Spleen (tissue), 11 donors: ENCODE results near the gene MMP25. TPM values are rescaled to one million over a fixed set of nuclear protein-coding genes. Genes with fewer than 3 reads are reported as not detected.
A peak's percentile ranks its signal among the peaks of the same experiment; 100 is the strongest.
"Not testable (repeated sequence)": the region's sequence is repeated elsewhere in the genome, so short reads cannot be mapped to it uniquely, and the experiment has no call there.

Source experiments
- DNase-seq: peaks from one replicate; pipeline ENCODE4 v3.0.0-alpha.2; 2020
- H3K27ac ChIP-seq, 8 donors: fragments of 200-600 bp; sonication (generic) in 7 of 8; 1 replicate in 4 of 8; 2 replicates in 4 of 8; pipeline versions ENCODE4 v1.5.0 to v1.8.0; 2016 to 2021; ENCODE audit warnings: inconsistent platforms in 4 of 8, mild to moderate bottlenecking in 4 of 8, moderate library complexity in 1 of 8
- H3K27me3 ChIP-seq, 7 donors: fragments of 200-600 bp; sonication (generic) in 6 of 7; replicated peaks in 1 of 7; 1 replicate in 4 of 7; 2 replicates in 3 of 7; pipeline versions ENCODE4 v1.5.0 to v1.8.0; 2016 to 2021; ENCODE audit warnings: inconsistent platforms in 3 of 7, mild to moderate bottlenecking in 1 of 7
- H3K36me3 ChIP-seq, 6 donors: fragments of 200-600 bp; sonication (generic) in 5 of 6; 1 replicate in 4 of 6; 2 replicates in 2 of 6; pipeline versions ENCODE4 v1.5.0 to v1.8.0; 2016 to 2021; ENCODE audit warnings: inconsistent platforms in 2 of 6
- H3K4me1 ChIP-seq, 6 donors: fragments of 200-600 bp; sonication (generic) in 5 of 6; 1 replicate in 3 of 6; 2 replicates in 3 of 6; pipeline versions ENCODE4 v1.5.0 to v1.8.0; 2016 to 2021; ENCODE audit warnings: inconsistent platforms in 3 of 6
- H3K4me3 ChIP-seq, 8 donors: fragments of 200-600 bp; sonication (generic) in 7 of 8; 1 replicate in 4 of 8; 2 replicates in 4 of 8; pipeline versions ENCODE4 v1.5.0 to v1.8.0; 2016 to 2021; ENCODE audit warnings: inconsistent platforms in 4 of 8, mild to moderate bottlenecking in 4 of 8, moderate library complexity in 2 of 8
- H3K9me3 ChIP-seq, 8 donors: fragments of 200-600 bp; sonication (generic) in 7 of 8; 1 replicate in 4 of 8; 2 replicates in 4 of 8; pipeline versions ENCODE4 v1.5.0 to v1.8.0; 2016 to 2021; ENCODE audit warnings: inconsistent platforms in 4 of 8
- POLR2A ChIP-seq, 3 donors: fragments of 450-650 bp; IDR thresholded peaks; one replicate each; pipeline ENCODE4 v1.5.1; 2017; ENCODE audit warnings: antibody characterized with exemption in 3 of 3, mild to moderate bottlenecking in 1 of 3
- POLR2AphosphoS5 ChIP-seq, 3 donors: sonication (generic); formaldehyde crosslinking; IDR thresholded peaks; one replicate each; pipeline ENCODE4 v1.5.1; 2017; ENCODE audit warnings: antibody characterized with exemption in 3 of 3
- WGBS, 5 donors: extraction: QIAGEN DNeasy Blood & Tissue Kit in 3 of 5; methylation state at CpG; one replicate each; pipeline versions ENCODE4 v1.1.5 to v1.1.7; 2013 to 2018; 5-methylcytosine and 5-hydroxymethylcytosine counted together
- intact Hi-C: fragments of 100-400 bp; cut with DNase I; formaldehyde crosslinking; loops from one replicate; pipeline ENCODE4 v1.15.0; 2023; ENCODE audit warnings: low total_unique reads
- polyA plus RNA-seq, 3 donors: library from polyadenylated mRNA; stranded (reverse); fragments of 200-250 nt; gene quantifications; one replicate each; pipeline ENCODE4 v1.2.1, GENCODE V29; 2013
- total RNA-seq, 7 donors: library from RNA; depleted of rRNA in 3 of 7; stranded (reverse); fragments of >200 nt in 3 of 7; fragmentation: NEBNext Ultra II Directional in 4 of 7; extraction: Animal tissue kit (Norgen Biotek cat#: 25700) in 4 of 7; gene quantifications; one replicate each; pipeline versions ENCODE4 v1.1.0 to v1.2.1, GENCODE V29; 2016 to 2021
- TF ChIP-seq, protein P1 (sequence below), 11 experiments: fragments of 200-600 bp in 7 of 11; fragments of 450-650 bp in 4 of 11; sonication (generic) in 4 of 11; IDR thresholded peaks in 8 of 11; conservative IDR thresholded peaks in 3 of 11; 1 replicate in 7 of 11; 2 replicates in 4 of 11; pipeline versions ENCODE4 v1.4.0 to v1.8.0; 2016 to 2021; ENCODE audit warnings: antibody characterized with exemption in 11 of 11, inconsistent platforms in 4 of 11, mild to moderate bottlenecking in 1 of 11
- donor health status: healthy with polysubstance abuse.
- donor health status: DM: no; HTN: no; CAD: no; lungs with moderate emphysema.
- donor health status: DM: no; HTN: no; CAD: no.
- donor health status: Bipolar disorder and iron deficiency.
- donor health status: healthy.
- donor health status: DM: no; HTN: no; CAD: no.
- donor health status: DM: yes; HTN: yes; CAD: no.

Gene MMP25
- total and polyA plus RNA-seq, 10 donors = 2.7 to 282 (median 65.6) TPM

DNA sequence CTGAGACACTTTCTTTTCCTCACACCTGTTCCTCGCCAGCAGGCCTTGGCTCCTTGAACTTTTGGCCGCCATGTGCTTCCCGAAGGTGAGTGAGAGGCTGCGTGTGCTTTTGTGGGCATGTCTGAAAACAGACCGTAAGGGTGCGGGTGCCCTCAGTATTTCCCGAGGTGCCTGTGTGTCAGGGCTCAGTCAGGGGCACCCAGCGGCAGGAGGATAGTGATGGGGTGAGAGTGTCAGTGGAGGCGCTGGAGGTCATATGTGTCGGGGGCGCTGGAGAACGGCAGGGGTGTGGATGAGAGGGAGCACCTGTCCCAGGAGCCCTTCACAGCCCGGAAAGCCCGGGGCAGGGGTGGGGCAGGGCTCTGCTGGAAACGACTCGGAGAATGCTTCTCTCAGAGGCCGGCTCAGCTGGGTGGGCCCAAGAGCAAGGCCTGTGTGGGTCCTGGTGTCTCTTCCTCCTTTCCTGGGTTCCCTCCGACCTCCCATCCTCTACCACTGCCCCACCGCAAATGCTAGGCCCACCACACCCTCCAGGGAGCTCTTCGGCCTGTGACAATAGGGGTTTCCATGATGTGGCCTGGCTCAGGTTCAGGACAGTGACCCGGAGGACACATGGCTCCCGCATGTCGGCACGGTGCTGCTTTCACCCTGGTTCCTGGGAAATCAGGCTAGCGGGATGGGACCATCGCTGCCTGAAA is 19.5 kb downstream of the MMP25 start:
- peak overlapping the region; percentile 41 to 79 (median 58) for H3K4me3 ChIP-seq
- H3K27ac ChIP-seq = peak overlapping the region; percentile 79 to 87 (median 84)
- DNase-seq = peak; percentile 76
- H3K4me1 ChIP-seq = peaks cover 6 to 87% (median 38%) of the 10 kb centered on the region in 6 donors
- TF ChIP-seq POLR2AphosphoS5 (IDR thresholded peaks at IDR 0.05) (no peak), POLR2A (IDR thresholded peaks at IDR 0.05) (no peak)
- TF ChIP-seq, protein P1, sequence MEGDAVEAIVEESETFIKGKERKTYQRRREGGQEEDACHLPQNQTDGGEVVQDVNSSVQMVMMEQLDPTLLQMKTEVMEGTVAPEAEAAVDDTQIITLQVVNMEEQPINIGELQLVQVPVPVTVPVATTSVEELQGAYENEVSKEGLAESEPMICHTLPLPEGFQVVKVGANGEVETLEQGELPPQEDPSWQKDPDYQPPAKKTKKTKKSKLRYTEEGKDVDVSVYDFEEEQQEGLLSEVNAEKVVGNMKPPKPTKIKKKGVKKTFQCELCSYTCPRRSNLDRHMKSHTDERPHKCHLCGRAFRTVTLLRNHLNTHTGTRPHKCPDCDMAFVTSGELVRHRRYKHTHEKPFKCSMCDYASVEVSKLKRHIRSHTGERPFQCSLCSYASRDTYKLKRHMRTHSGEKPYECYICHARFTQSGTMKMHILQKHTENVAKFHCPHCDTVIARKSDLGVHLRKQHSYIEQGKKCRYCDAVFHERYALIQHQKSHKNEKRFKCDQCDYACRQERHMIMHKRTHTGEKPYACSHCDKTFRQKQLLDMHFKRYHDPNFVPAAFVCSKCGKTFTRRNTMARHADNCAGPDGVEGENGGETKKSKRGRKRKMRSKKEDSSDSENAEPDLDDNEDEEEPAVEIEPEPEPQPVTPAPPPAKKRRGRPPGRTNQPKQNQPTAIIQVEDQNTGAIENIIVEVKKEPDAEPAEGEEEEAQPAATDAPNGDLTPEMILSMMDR (IDR thresholded peaks at IDR 0.05 in 8 of 11, conservative IDR thresholded peaks at IDR 0.05 in 3 of 11) = no peak
- WGBS, 5 donors = 46 to 74% (median 59%) methylated on average over 25 to 26 of the region's 26 CpGs
- intact Hi-C loops = no loop called here
- peaks cover 0 to 30% (median 2%) of the 10 kb centered on the region in 6 donors for H3K36me3 ChIP-seq
- H3K9me3 ChIP-seq = no peaks in the 10 kb centered on the region
- no peaks in the 10 kb centered on the region for H3K27me3 ChIP-seq

DNA sequence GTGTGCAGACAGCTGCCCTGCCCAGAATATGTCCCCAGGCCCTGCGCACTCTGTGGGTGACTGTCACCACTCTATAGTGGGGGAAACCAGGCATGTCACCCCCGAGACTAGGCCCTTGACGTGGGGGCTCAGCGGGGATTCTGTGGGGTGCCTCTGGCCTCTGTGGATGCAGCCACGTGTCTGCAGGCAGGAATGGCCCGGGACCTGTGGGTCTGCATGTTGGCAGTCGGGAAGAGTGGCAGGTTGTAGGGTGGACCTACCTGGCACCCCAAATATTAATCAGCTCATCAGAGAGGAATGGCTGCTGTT is 20.0 kb downstream of the MMP25 start:
- DNase-seq = peak; percentile 69
- no peaks in the 10 kb centered on the region for H3K27me3 ChIP-seq
- no peak for TF ChIP-seq POLR2AphosphoS5 (IDR thresholded peaks at IDR 0.05)
- TF ChIP-seq POLR2A (IDR thresholded peaks at IDR 0.05) = no peak
- TF ChIP-seq, protein P1 (IDR thresholded peaks at IDR 0.05 in 8 of 11, conservative IDR thresholded peaks at IDR 0.05 in 3 of 11) = no peak
- H3K4me1 ChIP-seq = peaks cover 6 to 87% (median 40%) of the 10 kb centered on the region in 6 donors
- H3K27ac ChIP-seq = peak overlapping the region; percentile 79 to 87 (median 84)
- peaks cover 0 to 30% (median 2%) of the 10 kb centered on the region in 6 donors for H3K36me3 ChIP-seq
- WGBS, 5 donors = 28 to 73% (median 68%) methylated on average over 6 to 7 of the region's 7 CpGs
- H3K4me3 ChIP-seq = peak overlapping the region; percentile 41 to 79 (median 58)
- H3K9me3 ChIP-seq = no peaks in the 10 kb centered on the region
- intact Hi-C loops = no loop called here

DNA sequence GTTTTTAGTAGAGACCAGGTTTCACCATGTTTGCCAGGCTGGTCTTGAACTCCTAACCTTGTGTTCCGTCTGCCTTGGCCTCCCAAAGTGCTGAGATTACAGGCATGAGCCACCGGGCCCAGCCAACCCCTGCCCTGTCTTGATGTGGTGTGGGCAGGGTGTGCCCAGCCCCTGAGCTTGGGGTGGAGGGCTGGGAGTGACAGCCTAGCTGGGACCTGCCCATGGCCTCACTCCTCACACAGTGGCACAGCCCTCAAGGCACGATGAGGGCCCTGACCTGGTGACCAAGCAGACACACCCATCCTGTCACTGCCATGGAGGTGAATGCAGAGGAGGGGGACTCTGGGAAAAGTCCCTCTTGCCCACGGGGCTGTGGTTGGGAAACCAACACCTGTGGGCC is 22.1 kb downstream of the MMP25 start:
- peak; percentile 78 for DNase-seq
- Histone ChIP-seq H3K36me3 (peaks cover 0 to 30% (median 2%) of the 10 kb centered on the region in 6 donors), H3K4me3 (peak overlapping the region in 6 of 8 donors; percentile 41 to 79 (median 58)), H3K9me3 (no peaks in the 10 kb centered on the region), H3K27me3 (no peaks in the 10 kb centered on the region), H3K4me1 (peaks cover 6 to 85% (median 37%) of the 10 kb centered on the region in 6 donors), H3K27ac (peak overlapping the region; percentile 14 to 87 (median 75))
- TF ChIP-seq, protein P1 (IDR thresholded peaks at IDR 0.05 in 8 of 11, conservative IDR thresholded peaks at IDR 0.05 in 3 of 11) = no peak
- TF ChIP-seq POLR2AphosphoS5 (IDR thresholded peaks at IDR 0.05) = peak; percentile 18 to 65 (median 60)
- intact Hi-C loops = no loop called here
- 57 to 70% (median 59%) methylated on average over 4 of the region's 4 CpGs for WGBS, 5 donors

DNA sequence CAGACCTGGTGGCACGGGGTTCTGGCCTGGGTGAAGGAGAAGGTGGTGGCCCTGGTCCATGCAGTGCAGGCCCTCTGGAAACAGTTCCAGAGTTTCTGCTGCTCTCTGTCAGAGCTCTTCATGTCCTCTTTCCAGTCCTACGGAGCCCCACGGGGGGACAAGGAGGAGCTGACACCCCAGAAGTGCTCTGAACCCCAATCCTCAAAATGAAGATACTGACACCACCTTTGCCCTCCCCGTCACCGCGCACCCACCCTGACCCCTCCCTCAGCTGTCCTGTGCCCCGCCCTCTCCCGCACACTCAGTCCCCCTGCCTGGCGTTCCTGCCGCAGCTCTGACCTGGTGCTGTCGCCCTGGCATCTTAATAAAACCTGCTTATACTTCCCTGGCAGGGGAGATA is 22.8 kb downstream of the MMP25 start:
- intact Hi-C loops, H3K4me3 ChIP-seq, H3K27me3 ChIP-seq, H3K9me3 ChIP-seq: not testable (repeated sequence)
- WGBS, 5 donors = 84 to 93% (median 90%) methylated on average over 8 to 10 of the region's 11 CpGs
- H3K27ac ChIP-seq = peak overlapping the region in 3 of 8 donors; percentile 6 to 93 (median 37)
- H3K4me1 ChIP-seq = peaks cover 8 to 85% (median 41%) of the 10 kb centered on the region in 6 donors
- peaks cover 0 to 30% (median 2%) of the 10 kb centered on the region in 6 donors for H3K36me3 ChIP-seq
- peak; percentile 60 for DNase-seq
